Activated CD8-positive, alpha-beta T cell treated with anti-CD3 and anti-CD28 coated beads for 36 hours (primary cell): ENCODE results near the gene SENP5. TPM values are rescaled to one million over a fixed set of nuclear protein-coding genes. Genes with fewer than 3 reads are reported as not detected.

Source experiments
- ATAC-seq: fragments of 200-7000 bp; cut with Tn5 transposase; one replicate; pipeline ENCODE4 v1.10.0; 2021; ENCODE audit warnings: mild to moderate bottlenecking, moderate library complexity
- CTCF ChIA-PET: fragments of 350-600 bp; sonication (Branson Sonifier 250); formaldehyde crosslinking; loops from one replicate; lab custom pipeline; 2021; ENCODE audit warnings: antibody characterized with exemption; lab: Charles Lee
- POLR2A ChIA-PET: fragments of 350-600 bp; sonication (Branson Sonifier 250); formaldehyde crosslinking; loops from one replicate; lab custom pipeline; 2021; ENCODE audit warnings: antibody characterized with exemption; lab: Charles Lee
- DNase-seq: peaks from one replicate; pipeline ENCODE4 v3.0.0-alpha.2; 2020
- H3K27ac Mint-ChIP-seq: one replicate; pipeline ENCODE4 v1.8.0; 2021; ENCODE audit warnings: mild to moderate bottlenecking, mixed read lengths
- H3K27me3 Mint-ChIP-seq: one replicate; pipeline ENCODE4 v1.8.0; 2021; ENCODE audit warnings: mixed read lengths
- H3K36me3 Mint-ChIP-seq: one replicate; pipeline ENCODE4 v1.8.0; 2021; ENCODE audit warnings: low read depth, mixed read lengths
- H3K4me1 Mint-ChIP-seq: one replicate; pipeline ENCODE4 v1.8.0; 2021; ENCODE audit warnings: low read depth, mixed read lengths
- H3K4me3 Mint-ChIP-seq: one replicate; pipeline ENCODE4 v1.8.0; 2021; ENCODE audit warnings: mild to moderate bottlenecking, moderate library complexity, mixed read lengths
- H3K9me3 Mint-ChIP-seq: one replicate; pipeline ENCODE4 v1.8.0; 2021; ENCODE audit warnings: mixed read lengths
- intact Hi-C: fragments of 100-400 bp; cut with micrococcal nuclease; formaldehyde crosslinking; loops from one replicate; pipeline ENCODE4 v1.10.0; 2022
- total RNA-seq, 2 experiments: library from RNA; stranded (reverse); gene quantifications; one replicate each; pipeline ENCODE4 v1.2.3, GENCODE V29; 2021
- TF ChIP-seq, protein P1 (sequence below): fragments of 200-600 bp; IDR thresholded peaks from one replicate; pipeline ENCODE4 v1.8.0; 2022; ENCODE audit warnings: antibody characterized with exemption, mild to moderate bottlenecking

Gene SENP5
- total RNA-seq, 2 experiments from 2014 or later: 28.0 to 32.5 TPM

- TF ChIP-seq, protein P1, sequence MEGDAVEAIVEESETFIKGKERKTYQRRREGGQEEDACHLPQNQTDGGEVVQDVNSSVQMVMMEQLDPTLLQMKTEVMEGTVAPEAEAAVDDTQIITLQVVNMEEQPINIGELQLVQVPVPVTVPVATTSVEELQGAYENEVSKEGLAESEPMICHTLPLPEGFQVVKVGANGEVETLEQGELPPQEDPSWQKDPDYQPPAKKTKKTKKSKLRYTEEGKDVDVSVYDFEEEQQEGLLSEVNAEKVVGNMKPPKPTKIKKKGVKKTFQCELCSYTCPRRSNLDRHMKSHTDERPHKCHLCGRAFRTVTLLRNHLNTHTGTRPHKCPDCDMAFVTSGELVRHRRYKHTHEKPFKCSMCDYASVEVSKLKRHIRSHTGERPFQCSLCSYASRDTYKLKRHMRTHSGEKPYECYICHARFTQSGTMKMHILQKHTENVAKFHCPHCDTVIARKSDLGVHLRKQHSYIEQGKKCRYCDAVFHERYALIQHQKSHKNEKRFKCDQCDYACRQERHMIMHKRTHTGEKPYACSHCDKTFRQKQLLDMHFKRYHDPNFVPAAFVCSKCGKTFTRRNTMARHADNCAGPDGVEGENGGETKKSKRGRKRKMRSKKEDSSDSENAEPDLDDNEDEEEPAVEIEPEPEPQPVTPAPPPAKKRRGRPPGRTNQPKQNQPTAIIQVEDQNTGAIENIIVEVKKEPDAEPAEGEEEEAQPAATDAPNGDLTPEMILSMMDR: no peak
- Mint-ChIP-seq H3K4me1 (no peaks in the 10 kb centered on the region), H3K27me3 (peaks cover 1% of the 10 kb centered on the region), H3K4me3 (no peak overlapping the region), H3K36me3 (no peaks in the 10 kb centered on the region), H3K9me3 (peaks cover 1% of the 10 kb centered on the region), H3K27ac (no peak overlapping the region)
- intact Hi-C loops: no loop called here
- ChIA-PET POLR2A (no interaction called here), CTCF (interaction anchor here (1.9 kb wide), 1 partner anchor 139 kb away, joined by 7 read pairs; no protein-coding TSS in a partner anchor)
- no peak for DNase-seq
- no peak for ATAC-seq
Measured at GRCh38 chr3:196976941-196977340, 109.2 kb downstream of the SENP5 start.

DNA sequence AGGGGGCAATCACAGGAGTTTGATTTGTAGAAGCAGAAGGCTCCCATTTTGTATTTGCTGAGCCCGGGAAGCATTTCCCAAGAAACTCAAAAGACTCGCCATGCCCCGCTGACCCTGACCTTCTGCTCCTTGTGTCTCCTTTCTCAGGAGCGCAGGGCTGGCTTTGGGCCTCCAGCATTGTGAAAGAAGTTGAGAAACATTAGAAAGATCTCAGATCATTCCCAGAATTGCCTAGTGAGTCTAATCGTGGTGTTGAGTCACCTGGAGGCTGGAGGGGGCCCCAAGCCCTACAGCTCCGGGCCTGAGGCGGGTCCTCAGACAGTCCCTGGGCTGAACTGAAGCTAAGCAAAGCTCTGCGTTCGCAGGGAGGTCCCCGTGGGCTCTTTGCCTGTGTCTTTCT lies 111.8 kb downstream of the SENP5 start:
- no peaks in the 10 kb centered on the region for H3K36me3 Mint-ChIP-seq
- POLR2A ChIA-PET: no interaction called here
- no peak overlapping the region for H3K4me3 Mint-ChIP-seq
- CTCF ChIA-PET: interaction anchor here (1.0 to 2.1 kb wide), 2 partner anchors 10 to 207 kb away, joined by 4 to 7 read pairs; no protein-coding TSS in a partner anchor
- TF ChIP-seq, protein P1: no peak
- intact Hi-C loops: no loop called here
- no peak for DNase-seq
- peaks cover 1% of the 10 kb centered on the region for H3K27me3 Mint-ChIP-seq
- H3K9me3 Mint-ChIP-seq: peaks cover 6% of the 10 kb centered on the region
- no peak for ATAC-seq
- H3K27ac Mint-ChIP-seq: no peak overlapping the region
- no peaks in the 10 kb centered on the region for H3K4me1 Mint-ChIP-seq

DNA sequence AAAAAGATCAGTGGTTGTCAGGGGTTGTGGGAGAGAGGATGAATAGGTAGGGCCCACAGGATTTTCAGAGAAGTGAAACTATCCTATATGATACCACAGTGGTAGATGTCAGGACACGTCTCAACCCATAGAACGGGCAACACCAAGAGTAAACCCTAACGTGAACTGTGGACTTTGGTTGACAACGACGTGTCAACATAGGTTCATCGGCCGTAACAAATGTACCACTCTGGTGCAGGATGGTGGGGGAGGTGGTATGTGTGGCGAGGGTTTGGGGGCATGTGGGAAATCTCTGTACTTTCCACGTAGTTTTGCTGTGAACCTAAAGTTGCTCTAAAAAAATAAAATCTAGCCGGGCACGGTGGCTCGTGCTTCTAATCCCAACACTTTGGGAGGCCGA lies 113.9 kb downstream of the SENP5 start:
- H3K27ac Mint-ChIP-seq: no peak overlapping the region
- DNase-seq: no peak
- CTCF ChIA-PET: no interaction called here
- peaks cover 6% of the 10 kb centered on the region for H3K9me3 Mint-ChIP-seq
- no peaks in the 10 kb centered on the region for H3K36me3 Mint-ChIP-seq
- H3K4me3 Mint-ChIP-seq: no peak overlapping the region
- TF ChIP-seq, protein P1: no peak
- peaks cover 1% of the 10 kb centered on the region for H3K27me3 Mint-ChIP-seq
- intact Hi-C loops: no loop called here
- H3K4me1 Mint-ChIP-seq: no peaks in the 10 kb centered on the region
- POLR2A ChIA-PET: no interaction called here
- no peak for ATAC-seq

GRCh38 chr3:196983186-196983585 lies 115.5 kb downstream of the SENP5 start:
- TF ChIP-seq, protein P1: no peak
- Mint-ChIP-seq H3K9me3 (peaks cover 6% of the 10 kb centered on the region), H3K36me3 (no peaks in the 10 kb centered on the region), H3K4me1 (no peaks in the 10 kb centered on the region), H3K27ac (no peak overlapping the region), H3K4me3 (no peak overlapping the region), H3K27me3 (peaks cover 1% of the 10 kb centered on the region)
- CTCF ChIA-PET: interaction anchor here (0.9 to 1.3 kb wide), 2 partner anchors 14 to 48 kb away, joined by 4 to 6 read pairs; no protein-coding TSS in a partner anchor
- intact Hi-C loops: no loop called here
- POLR2A ChIA-PET: no interaction called here
- DNase-seq (no peak), ATAC-seq (no peak)

Other genes with a start within 250 kb of the SENP5 start
- 10 to 100 TPM; 24.2 to 26.5 TPM for gene NRROS, start 228.2 kb upstream of the SENP5 start, total RNA-seq
- 1 to 10 TPM; 5.2 to 5.5 TPM for gene CEP19, start 155.7 kb upstream of the SENP5 start, total RNA-seq
- 10 to 100 TPM; 43.7 to 47.1 TPM for gene PIGX, start 155.5 kb upstream of the SENP5 start, total RNA-seq
- gene PAK2, start 128.1 kb upstream of the SENP5 start, total RNA-seq: 10 to 100 TPM; 79.4 to 81.2 TPM
- 100 to 1,000 TPM; 107 to 111 TPM for gene NCBP2, start 74.6 kb downstream of the SENP5 start, total RNA-seq
- gene PIGZ, start 100.9 kb downstream of the SENP5 start, total RNA-seq: under 1 TPM; 0.27 to 0.76 TPM
- gene MELTF, start 161.9 kb downstream of the SENP5 start, total RNA-seq: 1 to 10 TPM; 3.4 to 3.5 TPM